ENCODE measurements around the gene NEURL3. TPM values are rescaled to one million over a fixed set of nuclear protein-coding genes. Genes with fewer than 3 reads are reported as not detected.
A peak's percentile ranks its signal among the peaks of the same experiment; 100 is the strongest.

Gene NEURL3
- total RNA-seq, 2 donors from 2014 or later = 0.44 TPM; not detected in 1

- Mint-ChIP-seq H3K27me3 (no peaks in the 10 kb centered on the region), H3K36me3 (ENCODE audit: low read depth) (peaks cover 3% of the 10 kb centered on the region), H3K4me1 (peaks cover 44% of the 10 kb centered on the region), H3K27ac (peak overlapping the region; percentile 85), H3K4me3 (peak overlapping the region; percentile 84)
- no peak for DNase-seq
- ATAC-seq = no peak
- H3K9me3 ChIP-seq (ENCODE audit: control insufficient read depth, low read length, poor library complexity, severe bottlenecking) = no peaks in the 10 kb centered on the region
These were observed 42.6 kb upstream of the NEURL3 start for GRCh38 chr2:96547731-96548171.

GRCh38 chr2:96547203-96547641 is 42.1 kb upstream of the NEURL3 start:
- Mint-ChIP-seq H3K27me3 (no peaks in the 10 kb centered on the region), H3K36me3 (ENCODE audit: low read depth) (peaks cover 5% of the 10 kb centered on the region), H3K4me3 (peak overlapping the region; percentile 84), H3K4me1 (peaks cover 47% of the 10 kb centered on the region), H3K27ac (peak overlapping the region; percentile 85)
- H3K9me3 ChIP-seq (ENCODE audit: control insufficient read depth, low read length, poor library complexity, severe bottlenecking) = no peaks in the 10 kb centered on the region
- ATAC-seq (no peak), DNase-seq (no peak)

- Mint-ChIP-seq H3K4me1 (peaks cover 45% of the 10 kb centered on the region), H3K36me3 (ENCODE audit: low read depth) (peaks cover 5% of the 10 kb centered on the region), H3K27ac (peak overlapping the region; percentile 85), H3K27me3 (no peaks in the 10 kb centered on the region), H3K4me3 (peak overlapping the region; percentile 84)
- ATAC-seq = peak; percentile 59
- no peaks in the 10 kb centered on the region for H3K9me3 ChIP-seq (ENCODE audit: control insufficient read depth, low read length, poor library complexity, severe bottlenecking)
- no peak for DNase-seq
These were observed 41.6 kb upstream of the NEURL3 start for GRCh38 chr2:96546797-96547196.

- H3K4me1 Mint-ChIP-seq = peaks cover 47% of the 10 kb centered on the region
- DNase-seq (no peak), ATAC-seq (peak; percentile 7)
- peak overlapping the region; percentile 85 for H3K27ac Mint-ChIP-seq
- H3K36me3 Mint-ChIP-seq (ENCODE audit: low read depth) = peaks cover 5% of the 10 kb centered on the region
- no peaks in the 10 kb centered on the region for H3K27me3 Mint-ChIP-seq
- H3K4me3 Mint-ChIP-seq = peak overlapping the region; percentile 84
- no peaks in the 10 kb centered on the region for H3K9me3 ChIP-seq (ENCODE audit: control insufficient read depth, low read length, poor library complexity, severe bottlenecking)
These were observed 41.2 kb upstream of the NEURL3 start for GRCh38 chr2:96546321-96546720.

GRCh38 chr2:96542357-96542977 is 37.3 kb upstream of the NEURL3 start:
- peaks cover 64% of the 10 kb centered on the region for H3K4me1 Mint-ChIP-seq
- ATAC-seq = no peak
- H3K27me3 Mint-ChIP-seq = no peaks in the 10 kb centered on the region
- H3K36me3 Mint-ChIP-seq (ENCODE audit: low read depth) = peaks cover 5% of the 10 kb centered on the region
- no peak for DNase-seq
- H3K4me3 Mint-ChIP-seq = peak overlapping the region; percentile 70
- no peaks in the 10 kb centered on the region for H3K9me3 ChIP-seq (ENCODE audit: control insufficient read depth, low read length, poor library complexity, severe bottlenecking)
- H3K27ac Mint-ChIP-seq = peak overlapping the region; percentile 43

GRCh38 chr2:96541398-96542152 is 36.4 kb upstream of the NEURL3 start:
- Mint-ChIP-seq H3K4me3 (no peak overlapping the region), H3K36me3 (ENCODE audit: low read depth) (peaks cover 5% of the 10 kb centered on the region), H3K27me3 (no peaks in the 10 kb centered on the region), H3K4me1 (peaks cover 58% of the 10 kb centered on the region), H3K27ac (peak overlapping the region; percentile 98)
- ATAC-seq = no peak
- no peak for DNase-seq
- H3K9me3 ChIP-seq (ENCODE audit: control insufficient read depth, low read length, poor library complexity, severe bottlenecking) = no peaks in the 10 kb centered on the region

- Mint-ChIP-seq H3K27ac (peak overlapping the region; percentile 98), H3K4me3 (peak overlapping the region; percentile 97), H3K27me3 (no peaks in the 10 kb centered on the region), H3K4me1 (peaks cover 52% of the 10 kb centered on the region), H3K36me3 (ENCODE audit: low read depth) (peaks cover 5% of the 10 kb centered on the region)
- ATAC-seq (no peak), DNase-seq (no peak)
- no peaks in the 10 kb centered on the region for H3K9me3 ChIP-seq (ENCODE audit: control insufficient read depth, low read length, poor library complexity, severe bottlenecking)
These were observed 35.0 kb upstream of the NEURL3 start for GRCh38 chr2:96540136-96540535.

- no peak for DNase-seq
- Mint-ChIP-seq H3K4me3 (peak overlapping the region; percentile 97), H3K27ac (peak overlapping the region; percentile 98), H3K36me3 (ENCODE audit: low read depth) (peaks cover 5% of the 10 kb centered on the region), H3K27me3 (no peaks in the 10 kb centered on the region), H3K4me1 (peaks cover 49% of the 10 kb centered on the region)
- peak; percentile 0 for ATAC-seq
- H3K9me3 ChIP-seq (ENCODE audit: control insufficient read depth, low read length, poor library complexity, severe bottlenecking) = no peaks in the 10 kb centered on the region
These were observed 34.2 kb upstream of the NEURL3 start for GRCh38 chr2:96539215-96539920.

- Mint-ChIP-seq H3K27ac (peak overlapping the region; percentile 98), H3K36me3 (ENCODE audit: low read depth) (peaks cover 2% of the 10 kb centered on the region), H3K27me3 (no peaks in the 10 kb centered on the region), H3K4me3 (peak overlapping the region; percentile 97), H3K4me1 (peaks cover 42% of the 10 kb centered on the region)
- no peaks in the 10 kb centered on the region for H3K9me3 ChIP-seq (ENCODE audit: control insufficient read depth, low read length, poor library complexity, severe bottlenecking)
- DNase-seq (peak; percentile 70 to 91 (median 85)), ATAC-seq (peak; percentile 64)
These were observed 33.5 kb upstream of the NEURL3 start for GRCh38 chr2:96538487-96539214.

- peaks cover 2% of the 10 kb centered on the region for H3K36me3 Mint-ChIP-seq (ENCODE audit: low read depth)
- ATAC-seq (peak; percentile 23), DNase-seq (peak; percentile 38 to 55 (median 52))
- H3K27ac Mint-ChIP-seq = peak overlapping the region; percentile 98
- H3K4me3 Mint-ChIP-seq = peak overlapping the region; percentile 97
- no peaks in the 10 kb centered on the region for H3K9me3 ChIP-seq (ENCODE audit: control insufficient read depth, low read length, poor library complexity, severe bottlenecking)
- H3K4me1 Mint-ChIP-seq = peaks cover 37% of the 10 kb centered on the region
- H3K27me3 Mint-ChIP-seq = no peaks in the 10 kb centered on the region
These were observed 32.8 kb upstream of the NEURL3 start for GRCh38 chr2:96537734-96538486.

GRCh38 chr2:96537066-96537733 is 32.0 kb upstream of the NEURL3 start:
- ATAC-seq (peak; percentile 57), DNase-seq (peak; percentile 81 to 85 (median 82))
- peaks cover 39% of the 10 kb centered on the region for H3K4me1 Mint-ChIP-seq
- no peaks in the 10 kb centered on the region for H3K27me3 Mint-ChIP-seq
- no peaks in the 10 kb centered on the region for H3K9me3 ChIP-seq (ENCODE audit: control insufficient read depth, low read length, poor library complexity, severe bottlenecking)
- no peaks in the 10 kb centered on the region for H3K36me3 Mint-ChIP-seq (ENCODE audit: low read depth)
- H3K4me3 Mint-ChIP-seq = peak overlapping the region; percentile 97
- peak overlapping the region; percentile 98 for H3K27ac Mint-ChIP-seq

Data from T-helper 17 cell (primary cell).